Caco-2 (cell line): Measurements from ENCODE around the gene ZNF786. TPM values are rescaled to one million over a fixed set of nuclear protein-coding genes. Genes with fewer than 3 reads are reported as not detected.
"Not testable (repeated sequence)": the region's sequence is repeated elsewhere in the genome, so short reads cannot be mapped to it uniquely, and the experiment has no call there.

Experiments
- BruUV-seq: library from RNA; stranded (reverse); fragments of 400-500 nt; replicated peaks from 2 replicates; lab custom pipeline; 2021; lab: Mats Ljungman, UMichigan
- CTCF ChIA-PET: fragments of 300-600 bp; sonication (Branson Sonifier 250); formaldehyde crosslinking; loops from one replicate; lab custom pipeline; 2022; ENCODE audit warnings: antibody characterized with exemption; lab: Charles Lee
- POLR2A ChIA-PET: fragments of 300-600 bp; sonication (Branson Sonifier 250); formaldehyde crosslinking; loops from one replicate; lab custom pipeline; 2022; ENCODE audit warnings: antibody characterized with exemption; lab: Charles Lee
- DNase-seq, 2 experiments: peaks; one replicate each; pipeline versions ENCODE4 v3.0.0 to v3.0.0-alpha.2; 2020 to 2022
- H3K27me3 ChIP-seq: replicated peaks from 2 replicates; pipeline ENCODE4 v1.6.0; 2011; ENCODE audit warnings: low read length; ENCODE audit not compliant: control insufficient read depth, insufficient read depth
- H3K36me3 ChIP-seq: 2 replicates; pipeline ENCODE4 v1.5.1; 2011; ENCODE audit warnings: low read length; ENCODE audit not compliant: control insufficient read depth, insufficient read depth
- H3K4me1 ChIP-seq: fragments of 250-450 bp; sonication (Bioruptor Pico); 2 replicates; pipeline ENCODE4 v1.5.1; 2020; ENCODE audit warnings: mild to moderate bottlenecking
- H3K4me3 ChIP-seq: 2 replicates; pipeline ENCODE4 v1.5.1; 2011; ENCODE audit warnings: low read depth, mild to moderate bottlenecking, control low read depth, low read length
- H3K9me3 ChIP-seq: fragments of 250-450 bp; sonication (Bioruptor Pico); 2 replicates; pipeline ENCODE4 v1.5.1; 2020; ENCODE audit warnings: mild to moderate bottlenecking, moderate library complexity
- H3K27ac Mint-ChIP-seq: one replicate; pipeline ENCODE4 v1.8.0; 2022; ENCODE audit warnings: mixed read lengths; ENCODE audit not compliant: unreplicated experiment
- H3K27me3 Mint-ChIP-seq: one replicate; pipeline ENCODE4 v1.8.0; 2022; ENCODE audit warnings: mixed read lengths; ENCODE audit not compliant: insufficient read depth, unreplicated experiment
- H3K36me3 Mint-ChIP-seq: one replicate; pipeline ENCODE4 v1.8.0; 2022; ENCODE audit warnings: mild to moderate bottlenecking, mixed read lengths; ENCODE audit not compliant: insufficient read depth, unreplicated experiment
- H3K4me1 Mint-ChIP-seq: one replicate; pipeline ENCODE4 v1.8.0; 2022; ENCODE audit warnings: low read depth, mixed read lengths; ENCODE audit not compliant: unreplicated experiment
- H3K4me3 Mint-ChIP-seq: one replicate; pipeline ENCODE4 v1.8.0; 2022; ENCODE audit warnings: mild to moderate bottlenecking, moderate library complexity, mixed read lengths; ENCODE audit not compliant: unreplicated experiment
- H3K9me3 Mint-ChIP-seq: one replicate; pipeline ENCODE4 v1.8.0; 2022; ENCODE audit warnings: mixed read lengths; ENCODE audit not compliant: unreplicated experiment
- intact Hi-C: fragments of 100-400 bp; cut with micrococcal nuclease; formaldehyde crosslinking; loops from one replicate; pipeline ENCODE4 v1.10.0; 2022; ENCODE audit not compliant: unreplicated experiment
- total RNA-seq: library from RNA; stranded (reverse); gene quantifications from 2 replicates; pipeline ENCODE4 v1.2.3, GENCODE V29; 2022
- TF ChIP-seq, protein P1 (sequence below), 2 experiments: fragments of 200-600 bp in 1 of 2; IDR thresholded peaks; 1 replicate in 1 of 2; 2 replicates in 1 of 2; pipeline versions ENCODE4 v1.5.1 to v1.8.0; 2011 to 2022; ENCODE audit warnings: antibody characterized with exemption in 1 of 2, control low read depth in 1 of 2, inconsistent platforms in 1 of 2, low read depth in 1 of 2, low read length in 1 of 2, mild to moderate bottlenecking in 1 of 2, moderate library complexity in 1 of 2; ENCODE audit not compliant: insufficient read depth in 1 of 2, severe bottlenecking in 1 of 2, unreplicated experiment in 1 of 2

The ZNF786 gene
- total RNA-seq, 1 experiment from 2014 or later = 9.4 TPM

DNA sequence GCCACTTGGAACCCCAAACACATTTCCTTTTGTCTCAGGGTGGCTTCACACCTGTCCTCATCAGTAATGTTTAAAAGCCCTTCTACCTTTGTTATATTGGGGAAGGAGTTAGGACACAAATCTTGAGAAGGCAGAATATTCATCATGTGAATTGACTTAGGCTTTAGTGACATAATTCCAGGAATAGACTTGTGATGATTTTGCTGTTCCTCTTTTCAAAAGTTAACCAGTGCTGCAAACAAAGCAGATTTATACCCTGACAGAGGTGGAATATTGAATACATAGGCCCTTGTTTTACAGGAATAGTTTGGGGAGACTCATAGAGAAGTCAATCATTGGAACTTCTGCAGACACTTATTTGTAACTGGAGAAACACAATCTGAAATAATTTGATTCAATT is 27.0 kb downstream of the ZNF786 start:
- Histone ChIP-seq H3K4me1 (peaks cover 3% of the 10 kb centered on the region; the same call in 1 of the 2 replicates), H3K36me3 (no peaks in the 10 kb centered on the region), H3K27me3 (no peaks in the 10 kb centered on the region), H3K9me3 (no peaks in the 10 kb centered on the region), H3K4me3 (no peak overlapping the region)
- intact Hi-C loops = no loop called here
- no peaks in the 10 kb centered on the region for H3K27me3 Mint-ChIP-seq
- no peak overlapping the region for H3K4me3 Mint-ChIP-seq
- H3K27ac Mint-ChIP-seq = no peak overlapping the region
- BruUV-seq = TSS peak; percentile 23
- peaks cover 26% of the 10 kb centered on the region for H3K36me3 Mint-ChIP-seq
- TF ChIP-seq, protein P1, sequence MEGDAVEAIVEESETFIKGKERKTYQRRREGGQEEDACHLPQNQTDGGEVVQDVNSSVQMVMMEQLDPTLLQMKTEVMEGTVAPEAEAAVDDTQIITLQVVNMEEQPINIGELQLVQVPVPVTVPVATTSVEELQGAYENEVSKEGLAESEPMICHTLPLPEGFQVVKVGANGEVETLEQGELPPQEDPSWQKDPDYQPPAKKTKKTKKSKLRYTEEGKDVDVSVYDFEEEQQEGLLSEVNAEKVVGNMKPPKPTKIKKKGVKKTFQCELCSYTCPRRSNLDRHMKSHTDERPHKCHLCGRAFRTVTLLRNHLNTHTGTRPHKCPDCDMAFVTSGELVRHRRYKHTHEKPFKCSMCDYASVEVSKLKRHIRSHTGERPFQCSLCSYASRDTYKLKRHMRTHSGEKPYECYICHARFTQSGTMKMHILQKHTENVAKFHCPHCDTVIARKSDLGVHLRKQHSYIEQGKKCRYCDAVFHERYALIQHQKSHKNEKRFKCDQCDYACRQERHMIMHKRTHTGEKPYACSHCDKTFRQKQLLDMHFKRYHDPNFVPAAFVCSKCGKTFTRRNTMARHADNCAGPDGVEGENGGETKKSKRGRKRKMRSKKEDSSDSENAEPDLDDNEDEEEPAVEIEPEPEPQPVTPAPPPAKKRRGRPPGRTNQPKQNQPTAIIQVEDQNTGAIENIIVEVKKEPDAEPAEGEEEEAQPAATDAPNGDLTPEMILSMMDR (IDR thresholded peaks at IDR 0.05; ENCODE audit: insufficient read depth in 1 of 2, low read depth in 1 of 2, low read length in 1 of 2, severe bottlenecking in 1 of 2, unreplicated experiment in 1 of 2) = no peak
- no peak for DNase-seq
- ChIA-PET CTCF (no interaction called here), POLR2A (no interaction called here)
- H3K9me3 Mint-ChIP-seq = no peaks in the 10 kb centered on the region
- no peaks in the 10 kb centered on the region for H3K4me1 Mint-ChIP-seq

- POLR2A ChIA-PET, intact Hi-C loops: not testable (repeated sequence)
Observed at GRCh38 chr7:149062217-149062899, 28.2 kb downstream of the ZNF786 start.

DNA sequence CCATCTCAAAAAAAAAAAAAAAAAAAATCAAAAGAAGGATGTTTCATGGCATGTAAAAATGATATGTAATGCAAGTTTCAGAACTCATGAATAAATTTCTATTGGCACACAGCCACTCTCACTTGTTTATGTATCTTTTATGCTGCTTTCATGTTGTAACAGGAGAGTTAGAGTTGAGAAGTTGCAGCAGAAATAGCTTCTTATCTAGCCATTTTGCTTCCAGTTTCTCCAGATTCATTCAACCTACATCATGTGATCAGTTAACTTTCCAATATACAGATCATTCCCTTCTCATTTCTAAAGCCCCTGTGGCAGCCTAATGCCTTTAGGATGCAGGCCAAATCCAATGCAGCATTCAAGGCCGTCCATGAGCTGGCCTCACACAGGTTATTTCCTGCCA is 30.4 kb downstream of the ZNF786 start:
- ChIA-PET POLR2A (interaction anchor here (0.7 kb wide), 1 partner anchor 145 kb away, joined by 5 read pairs; no protein-coding TSS in a partner anchor), CTCF (interaction anchor here (0.7 kb wide), 2 partner anchors 8 to 10 kb away, joined by 6 read pairs; no protein-coding TSS in a partner anchor)
- Histone ChIP-seq H3K27me3 (no peaks in the 10 kb centered on the region), H3K4me1 (peaks cover 3% of the 10 kb centered on the region; the same call in 1 of the 2 replicates), H3K4me3 (no peak overlapping the region), H3K36me3 (no peaks in the 10 kb centered on the region), H3K9me3 (no peaks in the 10 kb centered on the region)
- DNase-seq = no peak
- H3K9me3 Mint-ChIP-seq = no peaks in the 10 kb centered on the region
- peaks cover 6% of the 10 kb centered on the region for H3K36me3 Mint-ChIP-seq
- H3K4me1 Mint-ChIP-seq = no peaks in the 10 kb centered on the region
- no peaks in the 10 kb centered on the region for H3K27me3 Mint-ChIP-seq
- intact Hi-C loops = no loop called here
- no peak overlapping the region for H3K4me3 Mint-ChIP-seq
- TF ChIP-seq, protein P1 (IDR thresholded peaks at IDR 0.05; ENCODE audit: insufficient read depth in 1 of 2, low read depth in 1 of 2, low read length in 1 of 2, severe bottlenecking in 1 of 2, unreplicated experiment in 1 of 2) = no peak
- BruUV-seq = no TSS peak
- no peak overlapping the region for H3K27ac Mint-ChIP-seq

More at GRCh38 chr7:149062217-149062899, 28.2 kb downstream of the ZNF786 start:
- H3K4me1 Mint-ChIP-seq, DNase-seq, H3K27me3 ChIP-seq, H3K36me3 ChIP-seq, H3K4me3 Mint-ChIP-seq, H3K27ac Mint-ChIP-seq, BruUV-seq, H3K9me3 Mint-ChIP-seq, H3K9me3 ChIP-seq, H3K4me3 ChIP-seq, H3K27me3 Mint-ChIP-seq, H3K4me1 ChIP-seq, CTCF ChIA-PET: not testable (repeated sequence)
- peaks cover 18% of the 10 kb centered on the region for H3K36me3 Mint-ChIP-seq
